ENCODE results near the gene HMGN5.

HMGN5 gene

GRCh38 chrX:81229229-81229628 is 27.5 kb upstream of the HMGN5 start:
- no peaks in the 10 kb centered on the region for H3K9me3 ChIP-seq (ENCODE audit: insufficient read depth, low read length)
- H3K79me2 ChIP-seq (ENCODE audit: low read length): no peaks in the 10 kb centered on the region; the same call in 1 of the 2 replicates
- peaks cover 3% of the 10 kb centered on the region for H3K36me3 ChIP-seq (replicated peaks; ENCODE audit: low read depth, low read length)
- no peak overlapping the region for H3K27ac ChIP-seq (ENCODE audit: low read length)
- no peak overlapping the region for H3K4me2 ChIP-seq (ENCODE audit: low read length)
- H4K20me1 ChIP-seq (ENCODE audit: insufficient read depth, low read length): peaks cover 9% of the 10 kb centered on the region
- no peaks in the 10 kb centered on the region for H3K4me1 ChIP-seq (ENCODE audit: low read length)
- no peak for TF ChIP-seq EZH2phosphoT487 (IDR thresholded peaks at IDR 0.05; ENCODE audit: low read depth)
- TF ChIP-seq, protein P1, sequence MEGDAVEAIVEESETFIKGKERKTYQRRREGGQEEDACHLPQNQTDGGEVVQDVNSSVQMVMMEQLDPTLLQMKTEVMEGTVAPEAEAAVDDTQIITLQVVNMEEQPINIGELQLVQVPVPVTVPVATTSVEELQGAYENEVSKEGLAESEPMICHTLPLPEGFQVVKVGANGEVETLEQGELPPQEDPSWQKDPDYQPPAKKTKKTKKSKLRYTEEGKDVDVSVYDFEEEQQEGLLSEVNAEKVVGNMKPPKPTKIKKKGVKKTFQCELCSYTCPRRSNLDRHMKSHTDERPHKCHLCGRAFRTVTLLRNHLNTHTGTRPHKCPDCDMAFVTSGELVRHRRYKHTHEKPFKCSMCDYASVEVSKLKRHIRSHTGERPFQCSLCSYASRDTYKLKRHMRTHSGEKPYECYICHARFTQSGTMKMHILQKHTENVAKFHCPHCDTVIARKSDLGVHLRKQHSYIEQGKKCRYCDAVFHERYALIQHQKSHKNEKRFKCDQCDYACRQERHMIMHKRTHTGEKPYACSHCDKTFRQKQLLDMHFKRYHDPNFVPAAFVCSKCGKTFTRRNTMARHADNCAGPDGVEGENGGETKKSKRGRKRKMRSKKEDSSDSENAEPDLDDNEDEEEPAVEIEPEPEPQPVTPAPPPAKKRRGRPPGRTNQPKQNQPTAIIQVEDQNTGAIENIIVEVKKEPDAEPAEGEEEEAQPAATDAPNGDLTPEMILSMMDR (IDR thresholded peaks at IDR 0.05; ENCODE audit: low read depth, low read length): no peak
- no peak overlapping the region for H3K4me3 ChIP-seq (ENCODE audit: low read length)
- H3K27me3 ChIP-seq (ENCODE audit: low read depth, low read length): no peaks in the 10 kb centered on the region
- H3K9ac ChIP-seq (ENCODE audit: low read length): no peak overlapping the region
- no peak overlapping the region for H2AFZ ChIP-seq (ENCODE audit: low read depth, low read length)

DNA sequence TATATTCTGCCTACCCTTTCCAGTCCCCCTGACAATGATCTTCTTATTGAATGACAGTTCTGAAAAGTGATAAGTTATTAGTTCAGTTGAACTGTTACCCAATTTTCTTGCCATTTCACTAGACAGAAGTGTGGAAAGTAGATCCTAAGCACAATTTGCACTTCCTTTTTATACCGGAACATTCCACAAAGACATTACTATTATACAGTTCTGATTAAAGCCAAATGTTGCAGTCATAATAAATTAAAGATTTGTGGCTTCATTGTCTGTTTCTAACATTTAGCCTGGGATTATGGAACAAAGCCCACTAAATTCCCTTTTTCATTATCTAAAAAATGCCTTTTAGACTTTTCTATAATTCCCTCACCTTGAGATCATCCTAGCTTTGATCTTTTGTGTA is 14.0 kb upstream of the HMGN5 start:
- Histone ChIP-seq H3K9ac (ENCODE audit: low read length) (no peak overlapping the region), H3K9me3 (ENCODE audit: insufficient read depth, low read length) (no peaks in the 10 kb centered on the region), H3K36me3 (replicated peaks; ENCODE audit: low read depth, low read length) (peaks cover 5% of the 10 kb centered on the region), H3K4me2 (ENCODE audit: low read length) (no peak overlapping the region), H3K4me1 (ENCODE audit: low read length) (no peaks in the 10 kb centered on the region), H3K27ac (ENCODE audit: low read length) (no peak overlapping the region), H3K4me3 (ENCODE audit: low read length) (no peak overlapping the region), H3K79me2 (ENCODE audit: low read length) (peaks cover 9% of the 10 kb centered on the region), H3K27me3 (ENCODE audit: low read depth, low read length) (no peaks in the 10 kb centered on the region), H2AFZ (ENCODE audit: low read depth, low read length) (no peak overlapping the region), H4K20me1 (ENCODE audit: insufficient read depth, low read length) (no peaks in the 10 kb centered on the region)
- TF ChIP-seq EZH2phosphoT487 (IDR thresholded peaks at IDR 0.05; ENCODE audit: low read depth): no peak
- TF ChIP-seq, protein P1 (IDR thresholded peaks at IDR 0.05; ENCODE audit: low read depth, low read length): no peak

- Histone ChIP-seq H3K4me3 (ENCODE audit: low read length) (no peak overlapping the region), H3K4me2 (ENCODE audit: low read length) (no peak overlapping the region), H3K9me3 (ENCODE audit: insufficient read depth, low read length) (no peaks in the 10 kb centered on the region), H3K4me1 (ENCODE audit: low read length) (peaks cover 4% of the 10 kb centered on the region), H3K27me3 (ENCODE audit: low read depth, low read length) (no peaks in the 10 kb centered on the region), H3K27ac (ENCODE audit: low read length) (no peak overlapping the region), H3K79me2 (ENCODE audit: low read length) (peaks cover 32% of the 10 kb centered on the region), H3K36me3 (replicated peaks; ENCODE audit: low read depth, low read length) (peaks cover 15% of the 10 kb centered on the region), H4K20me1 (ENCODE audit: insufficient read depth, low read length) (peaks cover 4% of the 10 kb centered on the region; the same call in 1 of the 2 replicates), H2AFZ (ENCODE audit: low read depth, low read length) (no peak overlapping the region), H3K9ac (ENCODE audit: low read length) (no peak overlapping the region)
- TF ChIP-seq, protein P1 (IDR thresholded peaks at IDR 0.05; ENCODE audit: low read depth, low read length): no peak
- no peak for TF ChIP-seq EZH2phosphoT487 (IDR thresholded peaks at IDR 0.05; ENCODE audit: low read depth)
These were observed 7.2 kb upstream of the HMGN5 start for GRCh38 chrX:81208916-81209315.

- peaks cover 12% of the 10 kb centered on the region for H3K36me3 ChIP-seq (replicated peaks; ENCODE audit: low read depth, low read length)
- H3K79me2 ChIP-seq (ENCODE audit: low read length): peaks cover 51% of the 10 kb centered on the region
- no peak for TF ChIP-seq EZH2phosphoT487 (IDR thresholded peaks at IDR 0.05; ENCODE audit: low read depth)
- TF ChIP-seq, protein P1 (IDR thresholded peaks at IDR 0.05; ENCODE audit: low read depth, low read length): no peak
- H3K9me3 ChIP-seq (ENCODE audit: insufficient read depth, low read length): no peaks in the 10 kb centered on the region
- no peak overlapping the region for H3K27ac ChIP-seq (ENCODE audit: low read length)
- H3K4me3 ChIP-seq (ENCODE audit: low read length): no peak overlapping the region
- no peak overlapping the region for H2AFZ ChIP-seq (ENCODE audit: low read depth, low read length)
- H3K4me2 ChIP-seq (ENCODE audit: low read length): no peak overlapping the region
- no peak overlapping the region for H3K9ac ChIP-seq (ENCODE audit: low read length)
- no peaks in the 10 kb centered on the region for H3K27me3 ChIP-seq (ENCODE audit: low read depth, low read length)
- H3K4me1 ChIP-seq (ENCODE audit: low read length): peaks cover 15% of the 10 kb centered on the region
- peaks cover 4% of the 10 kb centered on the region; the same call in 1 of the 2 replicates for H4K20me1 ChIP-seq (ENCODE audit: insufficient read depth, low read length)
These were observed 4.8 kb upstream of the HMGN5 start for GRCh38 chrX:81206476-81206875.

All from OCI-LY3 (cell line).